ENCODE results near the gene COL6A5. TPM values are rescaled to one million over a fixed set of nuclear protein-coding genes. Genes with fewer than 3 reads are reported as not detected.

COL6A5 gene
- total and polyA plus RNA-seq, 4 donors = 0.01 to 0.09 TPM; not detected in 2

DNA sequence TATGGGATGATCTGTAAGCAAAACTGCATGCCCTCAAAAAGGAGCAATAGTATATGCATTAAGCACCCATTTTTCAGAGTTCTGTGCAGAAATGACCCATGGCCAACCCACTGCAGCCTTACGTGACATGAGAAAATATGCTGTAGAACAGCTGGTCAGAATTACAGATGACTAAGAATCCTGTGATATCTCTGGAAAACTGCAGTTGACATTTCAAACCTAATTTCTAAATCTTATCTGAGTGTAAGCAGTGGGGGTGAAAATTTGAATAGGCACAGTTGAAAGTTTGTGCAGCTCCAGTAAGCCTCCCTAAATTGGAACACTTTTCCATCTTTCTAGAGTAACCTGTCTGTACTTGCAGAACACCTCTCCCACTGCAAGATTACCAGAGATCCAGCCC is 142.8 kb downstream of the COL6A5 start:
- H3K4me3 ChIP-seq (ENCODE audit: low read depth in 1 of 3, low read length in 3 of 3) = no peak overlapping the region
- no peaks in the 10 kb centered on the region for H3K9me3 ChIP-seq (ENCODE audit: control insufficient read depth in 4 of 4, low read length in 3 of 4)
- 85% methylated on average over 1 of the region's 1 CpG for WGBS
- no peaks in the 10 kb centered on the region for H3K4me1 ChIP-seq (ENCODE audit: control insufficient read depth in 4 of 4, insufficient read depth in 4 of 4, low read length in 3 of 4)
- H3K27me3 ChIP-seq (ENCODE audit: control insufficient read depth in 4 of 4, insufficient read depth in 4 of 4, low read length in 3 of 4) = no peaks in the 10 kb centered on the region
- TF ChIP-seq RAD21 (IDR thresholded peaks at IDR 0.05) = no peak
- no peak for TF ChIP-seq TAF1 (conservative IDR thresholded peaks at IDR 0.05)
- TF ChIP-seq REST (IDR thresholded peaks at IDR 0.05) = no peak
- no peak for TF ChIP-seq EGR1 (IDR thresholded peaks at IDR 0.05; ENCODE audit: low read depth in 2 of 2)
- no peak for TF ChIP-seq YY1 (IDR thresholded peaks at IDR 0.05)
- TF ChIP-seq FOXA1 (IDR thresholded peaks at IDR 0.05) = no peak
- TF ChIP-seq HNF4G (IDR thresholded peaks at IDR 0.05) = no peak
- no peak for TF ChIP-seq JUND (IDR thresholded peaks at IDR 0.05)
- no peak for TF ChIP-seq RXRA (IDR thresholded peaks at IDR 0.05)
- TF ChIP-seq GABPA (IDR thresholded peaks at IDR 0.05 in 1 of 2, conservative IDR thresholded peaks at IDR 0.05 in 1 of 2) = no peak
- DNase-seq (ENCODE audit: low spot score) = no peak
- no peaks in the 10 kb centered on the region for H3K36me3 ChIP-seq (ENCODE audit: control insufficient read depth in 4 of 4, insufficient read depth in 3 of 4, low read depth in 1 of 4, low read length in 3 of 4)
- H3K9ac ChIP-seq (ENCODE audit: low read depth in 1 of 2, low read length in 2 of 2) = no peak overlapping the region
- no peak overlapping the region for H3K27ac ChIP-seq (ENCODE audit: low read depth in 1 of 2, low read length in 2 of 2)

DNA sequence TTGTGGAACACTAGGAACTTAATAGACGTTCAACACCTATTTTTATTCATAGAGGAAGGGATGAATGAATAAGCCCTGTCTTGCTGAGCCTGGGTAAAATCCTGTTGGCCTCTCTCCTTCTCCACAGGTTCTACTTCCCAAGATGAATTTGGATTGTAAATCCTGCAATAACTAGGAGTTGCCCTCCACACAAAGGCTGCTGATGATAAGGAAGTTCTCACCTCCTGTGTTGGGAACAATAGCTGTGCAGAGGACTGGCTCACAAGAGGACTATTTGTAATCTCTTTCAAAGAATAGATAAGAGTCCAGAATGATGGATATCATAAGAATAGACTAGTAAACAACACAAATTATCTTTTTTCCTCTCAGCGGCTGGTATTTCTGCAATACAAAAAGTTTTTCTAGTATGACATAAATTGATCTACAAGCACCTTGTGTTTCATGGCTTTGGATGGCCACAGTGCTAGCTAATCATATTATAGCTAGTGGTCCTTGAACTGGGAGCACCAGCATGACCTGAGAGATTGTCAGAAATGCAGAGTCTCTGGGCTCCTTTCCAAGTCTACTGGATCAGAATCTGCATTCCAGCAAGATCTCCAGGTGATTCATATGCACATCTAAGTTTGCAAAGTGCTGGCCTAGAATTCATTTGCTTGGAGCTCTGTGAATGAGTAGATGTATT is 143.4 kb downstream of the COL6A5 start:
- no peak for DNase-seq (ENCODE audit: low spot score)
- WGBS = 67% methylated on average over 2 of the region's 2 CpGs
- H3K36me3 ChIP-seq (ENCODE audit: control insufficient read depth in 4 of 4, insufficient read depth in 3 of 4, low read depth in 1 of 4, low read length in 3 of 4) = no peaks in the 10 kb centered on the region
- H3K9ac ChIP-seq (ENCODE audit: low read depth in 1 of 2, low read length in 2 of 2) = no peak overlapping the region
- no peaks in the 10 kb centered on the region for H3K27me3 ChIP-seq (ENCODE audit: control insufficient read depth in 4 of 4, insufficient read depth in 4 of 4, low read length in 3 of 4)
- H3K4me3 ChIP-seq (ENCODE audit: low read depth in 1 of 3, low read length in 3 of 3) = no peak overlapping the region
- TF ChIP-seq RAD21 (IDR thresholded peaks at IDR 0.05) (no peak), HNF4G (IDR thresholded peaks at IDR 0.05) (no peak), SP1 (IDR thresholded peaks at IDR 0.05) (no peak), YY1 (IDR thresholded peaks at IDR 0.05) (no peak), FOXA2 (IDR thresholded peaks at IDR 0.05) (no peak)
- TF ChIP-seq, protein P1, sequence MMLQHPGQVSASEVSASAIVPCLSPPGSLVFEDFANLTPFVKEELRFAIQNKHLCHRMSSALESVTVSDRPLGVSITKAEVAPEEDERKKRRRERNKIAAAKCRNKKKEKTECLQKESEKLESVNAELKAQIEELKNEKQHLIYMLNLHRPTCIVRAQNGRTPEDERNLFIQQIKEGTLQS (IDR thresholded peaks at IDR 0.05) = no peak
- H3K9me3 ChIP-seq (ENCODE audit: control insufficient read depth in 4 of 4, low read length in 3 of 4) = no peaks in the 10 kb centered on the region
- no peak overlapping the region for H3K27ac ChIP-seq (ENCODE audit: low read depth in 1 of 2, low read length in 2 of 2)
- H3K4me1 ChIP-seq (ENCODE audit: control insufficient read depth in 4 of 4, insufficient read depth in 4 of 4, low read length in 3 of 4) = no peaks in the 10 kb centered on the region

DNA sequence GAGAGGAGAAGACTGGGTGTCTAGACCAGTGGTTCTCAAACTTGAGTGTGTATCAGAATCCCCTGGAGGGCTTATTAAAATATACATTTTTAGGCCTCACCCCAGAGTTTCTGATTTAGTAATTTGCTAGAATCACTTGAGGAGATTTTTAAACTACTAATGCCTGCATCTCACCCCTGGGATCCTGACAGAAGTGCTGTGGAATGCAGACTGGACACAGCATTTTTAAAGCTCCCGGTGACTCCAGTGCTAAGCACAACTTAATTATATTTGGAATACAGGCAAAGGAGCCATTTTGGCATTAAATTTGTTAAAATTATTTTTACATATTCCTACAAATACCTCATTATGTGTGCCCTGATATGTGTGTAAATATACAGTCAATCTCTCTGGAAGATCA is 144.8 kb downstream of the COL6A5 start:
- no peak overlapping the region for H3K27ac ChIP-seq (ENCODE audit: low read depth in 1 of 2, low read length in 2 of 2)
- H3K4me1 ChIP-seq (ENCODE audit: control insufficient read depth in 4 of 4, insufficient read depth in 4 of 4, low read length in 3 of 4) = no peaks in the 10 kb centered on the region
- no peak overlapping the region for H3K4me3 ChIP-seq (ENCODE audit: low read depth in 1 of 3, low read length in 3 of 3)
- H3K27me3 ChIP-seq (ENCODE audit: control insufficient read depth in 4 of 4, insufficient read depth in 4 of 4, low read length in 3 of 4) = no peaks in the 10 kb centered on the region
- H3K9ac ChIP-seq (ENCODE audit: low read depth in 1 of 2, low read length in 2 of 2) = no peak overlapping the region
- H3K9me3 ChIP-seq (ENCODE audit: control insufficient read depth in 4 of 4, low read length in 3 of 4) = no peaks in the 10 kb centered on the region
- H3K36me3 ChIP-seq (ENCODE audit: control insufficient read depth in 4 of 4, insufficient read depth in 3 of 4, low read depth in 1 of 4, low read length in 3 of 4) = no peaks in the 10 kb centered on the region
- 83% methylated on average over 1 of the region's 1 CpG for WGBS
- DNase-seq (ENCODE audit: low spot score) = no peak
- TF ChIP-seq FOXA2 (IDR thresholded peaks at IDR 0.05) (no peak), EGR1 (IDR thresholded peaks at IDR 0.05; ENCODE audit: low read depth in 2 of 2) (no peak), TAF1 (conservative IDR thresholded peaks at IDR 0.05) (no peak), YY1 (IDR thresholded peaks at IDR 0.05) (no peak), SP1 (IDR thresholded peaks at IDR 0.05) (no peak), HNF4G (IDR thresholded peaks at IDR 0.05) (no peak), RXRA (IDR thresholded peaks at IDR 0.05) (no peak), NR2F2 (IDR thresholded peaks at IDR 0.05) (no peak), GABPA (IDR thresholded peaks at IDR 0.05 in 1 of 2, conservative IDR thresholded peaks at IDR 0.05 in 1 of 2) (no peak), FOXA1 (IDR thresholded peaks at IDR 0.05) (no peak), HNF4A (conservative IDR thresholded peaks at IDR 0.05) (no peak), REST (IDR thresholded peaks at IDR 0.05) (no peak), CTCF (IDR thresholded peaks at IDR 0.05; ENCODE audit: low read depth, low read length, missing input control) (no peak), JUND (IDR thresholded peaks at IDR 0.05) (no peak)
- TF ChIP-seq, protein P2, sequence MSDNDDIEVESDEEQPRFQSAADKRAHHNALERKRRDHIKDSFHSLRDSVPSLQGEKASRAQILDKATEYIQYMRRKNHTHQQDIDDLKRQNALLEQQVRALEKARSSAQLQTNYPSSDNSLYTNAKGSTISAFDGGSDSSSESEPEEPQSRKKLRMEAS (IDR thresholded peaks at IDR 0.05) = no peak
- TF ChIP-seq, protein P1 (IDR thresholded peaks at IDR 0.05) = no peak
